IMR-90 (cell line): ENCODE measurements around the gene CNFN. TPM values are rescaled to one million over a fixed set of nuclear protein-coding genes. Genes with fewer than 3 reads are reported as not detected.

Experiments
- ATAC-seq: fragments of 200-7000 bp; cut with Tn5 transposase; 2 replicates; pipeline ENCODE4 v1.9.1; 2020; ENCODE audit warnings: low read depth, mild to moderate bottlenecking, moderate library complexity
- BruUV-seq: library from RNA; stranded (reverse); fragments of 400-500 nt; replicated peaks from 2 replicates; lab custom pipeline; 2021; lab: Mats Ljungman, UMichigan
- CTCF ChIA-PET: fragments of 300-600 bp; formaldehyde crosslinking; extraction: SDS; loops from one replicate; lab custom pipeline; 2021; ENCODE audit warnings: antibody characterized with exemption; lab: Yijun Ruan, JAX
- POLR2A ChIA-PET: fragments of 300-600 bp; sonication (Branson Sonifier 250); formaldehyde crosslinking; loops from one replicate; lab custom pipeline; 2022; ENCODE audit warnings: antibody characterized with exemption; ENCODE audit not compliant: unreplicated experiment; lab: Charles Lee
- DNase-seq: peaks from one replicate; pipeline ENCODE4 v3.0.0; 2013
- H2AFZ ChIP-seq: replicated peaks from 2 replicates; pipeline ENCODE3; 2013; ENCODE audit warnings: low read length, mild to moderate bottlenecking; ENCODE audit not compliant: poor library complexity
- H2AK5ac ChIP-seq: 2 replicates; pipeline ENCODE4 v1.6.1; 2013; ENCODE audit warnings: low read depth, low read length, inconsistent platforms
- H2AK9ac ChIP-seq: replicated peaks from 2 replicates; pipeline ENCODE3; 2013; ENCODE audit warnings: mild to moderate bottlenecking, low read depth, low read length, moderate library complexity; ENCODE audit not compliant: poor library complexity
- H2BK120ac ChIP-seq: 2 replicates; pipeline ENCODE4 v1.6.1; 2013; ENCODE audit warnings: low read depth, low read length, inconsistent platforms
- H2BK15ac ChIP-seq: 3 replicates; pipeline ENCODE4 v1.6.1; 2013; ENCODE audit warnings: low read depth, low read length, inconsistent platforms
- H2BK20ac ChIP-seq: 2 replicates; pipeline ENCODE4 v1.6.1; 2013; ENCODE audit warnings: low read depth, mild to moderate bottlenecking, inconsistent platforms, low read length, moderate library complexity
- H2BK5ac ChIP-seq: 2 replicates; pipeline ENCODE4 v1.6.1; 2013; ENCODE audit warnings: mild to moderate bottlenecking, low read depth, low read length, inconsistent platforms; ENCODE audit not compliant: poor library complexity, severe bottlenecking
- H3K14ac ChIP-seq: replicated peaks from 2 replicates; pipeline ENCODE4 v1.6.1; 2013; ENCODE audit warnings: low read depth, low read length, inconsistent platforms
- H3K18ac ChIP-seq: 2 replicates; pipeline ENCODE4 v1.6.1; 2013; ENCODE audit warnings: low read depth, low read length, control low read depth
- H3K23ac ChIP-seq: 2 replicates; pipeline ENCODE4 v1.6.1; 2013; ENCODE audit warnings: low read depth, low read length, inconsistent platforms
- H3K27ac ChIP-seq: 2 replicates; pipeline ENCODE4 v1.5.1; 2013; ENCODE audit warnings: mild to moderate bottlenecking, control low read depth, low read length; ENCODE audit not compliant: insufficient read depth
- H3K27me3 ChIP-seq: 2 replicates; pipeline ENCODE4 v1.6.1; 2013; ENCODE audit warnings: low read length; ENCODE audit not compliant: control insufficient read depth, insufficient read depth
- H3K36me3 ChIP-seq: 2 replicates; pipeline ENCODE4 v1.6.1; 2013; ENCODE audit warnings: low read length, mixed read lengths; ENCODE audit not compliant: control insufficient read depth, insufficient read depth
- H3K4ac ChIP-seq: 2 replicates; pipeline ENCODE4 v1.6.1; 2013; ENCODE audit warnings: low read depth, low read length, inconsistent platforms
- H3K4me1 ChIP-seq: 2 replicates; pipeline ENCODE4 v1.6.1; 2013; ENCODE audit warnings: low read length, mixed read lengths; ENCODE audit not compliant: control insufficient read depth, insufficient read depth
- H3K4me2 ChIP-seq: 2 replicates; pipeline ENCODE4 v1.6.1; 2013; ENCODE audit warnings: low read depth, mild to moderate bottlenecking, control low read depth, low read length, moderate library complexity
- H3K4me3 ChIP-seq: 2 replicates; pipeline ENCODE4 v1.5.1; 2013; ENCODE audit warnings: low read depth, mild to moderate bottlenecking, control low read depth, low read length, moderate library complexity; ENCODE audit not compliant: insufficient read depth
- H3K56ac ChIP-seq: 2 replicates; pipeline ENCODE4 v1.6.1; 2013; ENCODE audit warnings: low read length, inconsistent platforms; ENCODE audit not compliant: insufficient read depth; ENCODE audit errors: extremely low read depth
- H3K79me1 ChIP-seq, 2 experiments: 2 replicates each; pipeline ENCODE4 v1.6.1; 2013; ENCODE audit warnings: low read length in 2 of 2, inconsistent platforms in 1 of 2, low read depth in 1 of 2
- H3K9ac ChIP-seq: 2 replicates; pipeline ENCODE4 v1.6.1; 2013; ENCODE audit warnings: low read depth, low read length, control low read depth
- H3K9me1 ChIP-seq: 2 replicates; pipeline ENCODE4 v1.6.1; 2013; ENCODE audit warnings: low read length, inconsistent platforms; ENCODE audit not compliant: insufficient read depth
- H3K9me3 ChIP-seq: 2 replicates; pipeline ENCODE4 v1.6.1; 2013; ENCODE audit warnings: low read length; ENCODE audit not compliant: control insufficient read depth, insufficient read depth
- H4K20me1 ChIP-seq: 2 replicates; pipeline ENCODE4 v1.6.1; 2013; ENCODE audit warnings: low read length, inconsistent platforms; ENCODE audit not compliant: insufficient read depth
- H4K5ac ChIP-seq: 2 replicates; pipeline ENCODE4 v1.6.1; 2013; ENCODE audit warnings: mild to moderate bottlenecking, low read depth, low read length, control low read depth
- H4K8ac ChIP-seq, 2 experiments: 2 replicates each; pipeline ENCODE4 v1.6.1; 2013; ENCODE audit warnings: low read depth in 2 of 2, low read length in 2 of 2, control low read depth in 1 of 2, inconsistent platforms in 1 of 2
- H4K91ac ChIP-seq: 2 replicates; pipeline ENCODE4 v1.6.1; 2013; ENCODE audit warnings: low read depth, low read length, inconsistent platforms; ENCODE audit not compliant: insufficient read depth
- CTCF ChIP-seq: conservative IDR thresholded peaks from 2 replicates; pipeline ENCODE4 v1.5.1; 2012; ENCODE audit warnings: mild to moderate bottlenecking, low read depth, low read length, improper control_type of control experiment
- MAZ ChIP-seq: IDR thresholded peaks from 2 replicates; pipeline ENCODE4 v1.6.1; 2012; ENCODE audit warnings: low read depth, mild to moderate bottlenecking, low read length, improper control_type of control experiment, moderate library complexity, borderline replicate concordance
- RAD21 ChIP-seq: IDR thresholded peaks from 2 replicates; pipeline ENCODE4 v1.6.1; 2012; ENCODE audit warnings: low read length, improper control_type of control experiment
- SMC3 ChIP-seq: fragments of 150-350 bp; IDR thresholded peaks from 2 replicates; pipeline ENCODE4 v1.6.1; 2016; ENCODE audit warnings: low read depth, mild to moderate bottlenecking, antibody characterized with exemption, low read length, moderate library complexity
- WGBS, 2 experiments: methylation state at CpG; one replicate each; pipeline versions ENCODE4 v1.1.5 to v1.1.7; 2013; ENCODE audit warnings: missing lambda C conversion rate in 2 of 2; ENCODE audit not compliant: insufficient read length in 1 of 2; ENCODE audit errors: extremely low coverage in 2 of 2; 5-methylcytosine and 5-hydroxymethylcytosine counted together
- dilution Hi-C: fragments of 300-500 bp; cut with HindIII; formaldehyde crosslinking; loops from one replicate; pipeline ENCODE4 v1.14.3; 2018; ENCODE audit warnings: low sequenced_read_pairs; ENCODE audit not compliant: unreplicated experiment
- in situ Hi-C: fragments of 300-500 bp; cut with MboI; formaldehyde crosslinking; loops from 3 replicates; pipeline ENCODE4 v1.14.3; 2019; ENCODE audit warnings: low sequenced_read_pairs, inconsistent platforms, mixed read lengths
- intact Hi-C: fragments of 100-400 bp; cut with micrococcal nuclease; formaldehyde crosslinking; loops from 2 replicates; pipeline ENCODE4 v1.10.0; 2022
- polyA plus RNA-seq, 3 experiments: library from polyadenylated mRNA; depleted of rRNA; stranded (reverse); fragments of >200 nt; gene quantifications; 2 replicates each; pipeline ENCODE4 v1.2.3, GENCODE V29; 2012; ENCODE audit warnings: low replicate concordance in 1 of 3
- total RNA-seq: library from RNA; depleted of rRNA; stranded (reverse); fragments of >200 nt; gene quantifications from 2 replicates; pipeline ENCODE4 v1.2.3, GENCODE V29; 2012

Gene CNFN
- total and polyA plus RNA-seq, 2 of the 4 experiments (the other 2 are of a cell fraction) = 1.2 TPM; not detected in 1

GRCh38 chr19:42386974-42387707, 3.0 kb downstream of the CNFN start:
- in situ Hi-C loops (no loop called here), dilution Hi-C loops (no loop called here), intact Hi-C loops (no loop called here)
- Histone ChIP-seq H2BK15ac (no peak overlapping the region), H3K4me1 (no peaks in the 10 kb centered on the region), H4K8ac (0 out of 4 replicates have a peak overlapping the region, but pooled peaks of 1 of the 2 experiments have one; percentile 9), H3K79me1 (no peaks in the 10 kb centered on the region), H3K4ac (no peak overlapping the region), H2AFZ (peak overlapping the region; percentile 99), H3K36me3 (no peaks in the 10 kb centered on the region), H3K9me3 (no peaks in the 10 kb centered on the region), H2AK5ac (no peak overlapping the region), H3K9me1 (no peaks in the 10 kb centered on the region), H3K23ac (no peak overlapping the region), H4K20me1 (no peaks in the 10 kb centered on the region; the same call in none of the 2 replicates), H3K4me3 (peak overlapping the region; percentile 22), H3K56ac (no peak overlapping the region), H4K5ac (no peak overlapping the region), H2AK9ac (peak overlapping the region; percentile 76), H3K18ac (no peak overlapping the region), H2BK120ac (no peak overlapping the region), H4K91ac (no peak overlapping the region), H3K4me2 (peak overlapping the region; percentile 57; the same call in 1 of the 2 replicates), H3K27ac (no peak overlapping the region), H3K14ac (no peak overlapping the region), H2BK20ac (no peak overlapping the region), H3K27me3 (peaks cover 31% of the 10 kb centered on the region), H2BK5ac (no peak overlapping the region), H3K9ac (no peak overlapping the region)
- ChIA-PET POLR2A (no interaction called here), CTCF (interaction anchor here (0.6 kb wide), 1 partner anchor 59 kb away, joined by 3 read pairs; no protein-coding TSS in a partner anchor)
- TF ChIP-seq RAD21 (peak; percentile 35; the same call in 1 of the 2 replicates), CTCF (peak; percentile 43), MAZ (no peak), SMC3 (peak; percentile 39; the same call in 1 of the 2 replicates)
- BruUV-seq = no TSS peak
- ATAC-seq = peak; percentile 88
- 3% methylated on average over 32 of the region's 48 CpGs; no CpG with 5 or more reads in 1 of the 2 experiments for WGBS, 2 experiments
- DNase-seq = peak; percentile 33
